Fibroblast of the conjunctiva (primary cell): ENCODE data around the gene NME7.
"Not testable (repeated sequence)": the region's sequence is repeated elsewhere in the genome, so short reads cannot be mapped to it uniquely, and the experiment has no call there.

Experiments used
- DNase-seq: peaks from one replicate; pipeline ENCODE4 v3.0.0-alpha.2; 2010; ENCODE audit warnings: low read depth

Gene NME7

GRCh38 chr1:169305356-169305755, 62.2 kb downstream of the NME7 start:
- no peak for DNase-seq

- no peak for DNase-seq
These were observed 66.7 kb downstream of the NME7 start for GRCh38 chr1:169300854-169301253.

- no peak for DNase-seq
These were observed 69.2 kb downstream of the NME7 start for GRCh38 chr1:169298441-169298840.

- DNase-seq: no peak
These were observed 71.8 kb downstream of the NME7 start for GRCh38 chr1:169295846-169296245.

GRCh38 chr1:169295425-169295824, 72.2 kb downstream of the NME7 start:
- DNase-seq: no peak

- no peak for DNase-seq
These were observed 78.6 kb downstream of the NME7 start for GRCh38 chr1:169289016-169289415.

- no peak for DNase-seq
These were observed 79.6 kb downstream of the NME7 start for GRCh38 chr1:169288011-169288414.

- no peak for DNase-seq
These were observed 80.3 kb downstream of the NME7 start for GRCh38 chr1:169287280-169287679.

GRCh38 chr1:169281562-169281961, 86.0 kb downstream of the NME7 start:
- DNase-seq: not testable (repeated sequence)

- DNase-seq: no peak
These were observed 96.5 kb downstream of the NME7 start for GRCh38 chr1:169271098-169271497.

- DNase-seq: no peak
These were observed 101.5 kb downstream of the NME7 start for GRCh38 chr1:169266133-169266532.

- DNase-seq: no peak
These were observed 104.5 kb downstream of the NME7 start for GRCh38 chr1:169263059-169263458.

GRCh38 chr1:169261884-169262283, 105.7 kb downstream of the NME7 start:
- DNase-seq: no peak

- no peak for DNase-seq
These were observed 107.0 kb downstream of the NME7 start for GRCh38 chr1:169260478-169261151.

GRCh38 chr1:169259816-169260215, 107.8 kb downstream of the NME7 start:
- no peak for DNase-seq

- DNase-seq: no peak
These were observed 116.8 kb downstream of the NME7 start for GRCh38 chr1:169250795-169251194.

- no peak for DNase-seq
These were observed 117.6 kb downstream of the NME7 start for GRCh38 chr1:169250022-169250421.

- no peak for DNase-seq
These were observed 118.0 kb downstream of the NME7 start for GRCh38 chr1:169249611-169250010.

- no peak for DNase-seq
These were observed 121.9 kb downstream of the NME7 start for GRCh38 chr1:169245706-169246105.

- DNase-seq: no peak
These were observed 127.0 kb downstream of the NME7 start for GRCh38 chr1:169240449-169241232.

GRCh38 chr1:169236880-169237279, 130.7 kb downstream of the NME7 start:
- no peak for DNase-seq

- no peak for DNase-seq
These were observed 131.5 kb downstream of the NME7 start for GRCh38 chr1:169236143-169236542.

GRCh38 chr1:169235568-169235967, 132.0 kb downstream of the NME7 start:
- DNase-seq: no peak

- DNase-seq: no peak
These were observed 132.8 kb downstream of the NME7 start for GRCh38 chr1:169234780-169235179.
